NB4 (cell line): ENCODE data around the gene SPEN.

Experiments
- MYC ChIP-seq: IDR thresholded peaks from 2 replicates; pipeline ENCODE4 v1.6.1; 2011; ENCODE audit warnings: low read depth, low read length
- POLR2A ChIP-seq: IDR thresholded peaks from 2 replicates; pipeline ENCODE4 v1.6.1; 2011; ENCODE audit warnings: mild to moderate bottlenecking; ENCODE audit not compliant: insufficient read length; ENCODE audit errors: extremely low read depth
- TF ChIP-seq, protein P1 (sequence below): IDR thresholded peaks from one replicate; pipeline ENCODE4 v1.5.1; 2012; ENCODE audit warnings: low read depth, low read length
- TF ChIP-seq, protein P2 (sequence below): IDR thresholded peaks from 2 replicates; pipeline ENCODE4 v1.6.1; 2011; ENCODE audit warnings: low read depth, low read length

GRCh38 chr1:15900662-15901279 lies 53.3 kb downstream of the SPEN start:
- TF ChIP-seq, protein P1, sequence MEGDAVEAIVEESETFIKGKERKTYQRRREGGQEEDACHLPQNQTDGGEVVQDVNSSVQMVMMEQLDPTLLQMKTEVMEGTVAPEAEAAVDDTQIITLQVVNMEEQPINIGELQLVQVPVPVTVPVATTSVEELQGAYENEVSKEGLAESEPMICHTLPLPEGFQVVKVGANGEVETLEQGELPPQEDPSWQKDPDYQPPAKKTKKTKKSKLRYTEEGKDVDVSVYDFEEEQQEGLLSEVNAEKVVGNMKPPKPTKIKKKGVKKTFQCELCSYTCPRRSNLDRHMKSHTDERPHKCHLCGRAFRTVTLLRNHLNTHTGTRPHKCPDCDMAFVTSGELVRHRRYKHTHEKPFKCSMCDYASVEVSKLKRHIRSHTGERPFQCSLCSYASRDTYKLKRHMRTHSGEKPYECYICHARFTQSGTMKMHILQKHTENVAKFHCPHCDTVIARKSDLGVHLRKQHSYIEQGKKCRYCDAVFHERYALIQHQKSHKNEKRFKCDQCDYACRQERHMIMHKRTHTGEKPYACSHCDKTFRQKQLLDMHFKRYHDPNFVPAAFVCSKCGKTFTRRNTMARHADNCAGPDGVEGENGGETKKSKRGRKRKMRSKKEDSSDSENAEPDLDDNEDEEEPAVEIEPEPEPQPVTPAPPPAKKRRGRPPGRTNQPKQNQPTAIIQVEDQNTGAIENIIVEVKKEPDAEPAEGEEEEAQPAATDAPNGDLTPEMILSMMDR: no peak
- TF ChIP-seq POLR2A: no peak
- TF ChIP-seq, protein P2, sequence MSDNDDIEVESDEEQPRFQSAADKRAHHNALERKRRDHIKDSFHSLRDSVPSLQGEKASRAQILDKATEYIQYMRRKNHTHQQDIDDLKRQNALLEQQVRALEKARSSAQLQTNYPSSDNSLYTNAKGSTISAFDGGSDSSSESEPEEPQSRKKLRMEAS: no peak
- no peak for TF ChIP-seq MYC
